Astrocyte of the hippocampus (primary cell): ENCODE data around the gene NBAS.
"Not testable (repeated sequence)": the region's sequence is repeated elsewhere in the genome, so short reads cannot be mapped to it uniquely, and the experiment has no call there.

ENCODE experiments used
- DNase-seq: peaks from one replicate; pipeline ENCODE4 v3.0.0; 2011; ENCODE audit warnings: low read depth, low spot score

Gene NBAS

GRCh38 chr2:15527074-15527739 is 33.9 kb downstream of the NBAS start:
- no peak for DNase-seq

GRCh38 chr2:15521641-15522181 is 39.4 kb downstream of the NBAS start:
- DNase-seq, result no peak

GRCh38 chr2:15520346-15520745 is 40.8 kb downstream of the NBAS start:
- no peak for DNase-seq

- DNase-seq, result not testable (repeated sequence)
Observed at GRCh38 chr2:15518759-15519158, 42.4 kb downstream of the NBAS start.

DNA sequence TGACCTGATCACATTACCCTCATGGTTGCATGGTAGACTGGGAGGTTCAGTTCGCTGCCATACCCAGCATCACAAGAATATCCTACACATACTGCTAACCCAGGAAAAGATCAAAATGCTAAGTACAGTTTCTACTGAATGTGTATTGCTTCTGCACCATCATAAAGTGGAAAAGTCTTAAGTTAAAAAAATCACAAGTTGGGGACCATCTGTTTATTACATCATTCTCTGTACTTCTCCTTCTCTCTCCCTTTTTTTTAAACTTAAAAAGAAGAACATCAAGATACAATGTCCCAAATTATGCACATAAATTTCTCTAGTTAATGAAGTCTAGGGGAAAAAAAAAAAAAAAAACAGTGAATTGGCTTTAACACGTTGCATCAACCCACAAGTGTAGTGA is 43.3 kb downstream of the NBAS start:
- DNase-seq, result no peak

DNA sequence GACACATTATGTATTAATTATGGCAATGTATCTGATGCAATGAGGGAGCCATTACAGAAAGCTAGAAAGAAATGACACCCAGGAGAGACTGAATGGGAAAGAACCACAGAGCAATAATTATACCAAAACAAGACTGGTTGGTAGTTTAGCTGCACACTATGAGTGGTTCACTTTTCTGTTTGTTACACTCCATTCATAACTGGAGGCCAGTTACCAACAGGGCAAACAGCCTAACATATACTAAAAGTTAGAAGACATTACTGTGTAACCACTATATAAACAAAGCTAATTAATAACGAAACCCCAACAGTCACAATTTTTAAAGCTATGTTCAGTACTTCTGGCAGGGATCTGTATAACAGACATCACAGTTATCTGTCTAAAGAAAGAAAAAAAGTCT is 49.4 kb downstream of the NBAS start:
- no peak for DNase-seq

DNA sequence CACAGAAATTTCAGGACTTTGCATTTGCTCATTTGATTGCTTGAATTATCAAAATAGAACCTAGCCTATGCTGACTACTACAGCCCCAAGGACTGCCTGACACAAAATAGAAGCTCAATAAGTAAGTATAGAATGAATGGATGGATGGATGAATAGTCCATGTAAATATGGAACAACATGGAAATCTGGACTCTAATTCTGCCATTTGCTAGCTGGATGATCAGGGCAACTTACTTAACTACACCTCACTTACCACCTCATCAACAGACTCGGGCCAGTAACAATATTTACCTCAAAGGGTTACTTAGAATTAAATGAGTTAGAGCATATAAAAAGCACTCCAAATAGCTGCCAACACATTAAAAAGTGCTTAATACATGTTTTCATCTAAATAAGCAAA is 50.6 kb downstream of the NBAS start:
- DNase-seq, result no peak

DNA sequence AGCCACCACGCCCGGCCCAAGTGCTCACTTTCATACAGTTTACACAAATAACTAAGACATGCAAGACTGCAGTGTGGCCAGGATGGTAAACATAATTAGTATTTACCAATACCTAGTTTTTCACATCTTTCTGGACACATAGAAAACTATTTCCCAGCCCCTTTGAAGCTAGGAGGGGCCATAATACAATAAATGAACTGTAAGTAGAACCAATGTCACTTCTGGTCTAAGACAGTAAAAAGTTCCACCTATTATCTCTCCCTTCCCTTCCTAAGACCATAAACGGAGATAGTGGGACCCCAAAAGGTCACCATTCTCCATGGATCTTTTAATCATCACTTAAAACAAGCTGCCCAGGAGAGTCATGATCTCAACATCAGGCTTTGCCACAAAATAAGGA is 51.0 kb downstream of the NBAS start:
- DNase-seq, result no peak

GRCh38 chr2:15507697-15508096 is 53.4 kb downstream of the NBAS start:
- DNase-seq, result no peak

DNA sequence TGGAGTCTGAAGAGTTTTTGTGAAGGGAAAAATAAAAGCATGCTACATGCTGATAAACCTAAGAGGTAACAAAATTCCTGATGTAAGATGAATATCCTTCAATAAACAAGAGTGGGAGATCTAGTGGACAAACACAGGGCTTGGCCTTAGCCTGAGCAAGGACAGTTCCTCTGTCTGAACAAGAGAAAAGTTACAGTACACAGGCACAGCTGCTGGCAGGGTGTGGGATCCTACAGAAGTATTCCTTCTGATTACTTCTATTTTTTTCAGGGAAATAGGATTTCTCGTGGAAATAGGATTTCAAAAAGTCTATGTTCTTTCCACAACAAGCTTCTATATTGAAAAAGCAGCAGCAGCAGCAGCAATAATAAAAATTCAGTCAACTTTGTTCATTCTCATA is 54.1 kb downstream of the NBAS start:
- DNase-seq, result no peak

DNA sequence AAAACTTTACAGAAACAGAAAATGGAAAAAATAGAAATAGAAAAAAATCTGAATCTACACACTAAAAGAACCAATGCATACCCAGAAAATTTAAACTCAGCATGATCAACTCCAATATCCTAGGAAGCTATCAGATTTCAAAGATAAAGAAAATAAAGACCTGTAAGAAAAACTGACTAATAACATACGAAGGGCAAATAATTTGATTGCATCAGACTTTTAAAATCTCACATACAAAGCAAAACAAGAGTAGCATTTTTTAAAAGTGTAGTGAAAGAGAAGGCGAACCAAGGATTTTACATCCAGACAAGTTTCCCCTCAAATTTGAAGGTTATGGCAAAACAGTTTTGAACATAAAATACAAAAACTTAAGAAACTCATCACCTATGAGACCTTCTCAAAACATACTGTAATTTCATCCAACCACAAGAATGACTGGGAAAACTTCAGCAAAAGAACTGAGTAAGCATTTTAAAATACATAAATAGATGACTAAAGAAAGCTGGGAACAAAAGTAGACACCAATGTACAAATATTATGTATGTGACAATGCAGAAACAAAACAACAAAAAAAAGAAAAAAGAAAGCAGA is 54.8 kb downstream of the NBAS start:
- DNase-seq, result peak; percentile 8

- no peak for DNase-seq
Observed at GRCh38 chr2:15504882-15505663, 56.1 kb downstream of the NBAS start.

GRCh38 chr2:15499251-15499650 is 61.9 kb downstream of the NBAS start:
- DNase-seq, result not testable (repeated sequence)

GRCh38 chr2:15498554-15498953 is 62.6 kb downstream of the NBAS start:
- no peak for DNase-seq

GRCh38 chr2:15494877-15495276 is 66.3 kb downstream of the NBAS start:
- no peak for DNase-seq

DNA sequence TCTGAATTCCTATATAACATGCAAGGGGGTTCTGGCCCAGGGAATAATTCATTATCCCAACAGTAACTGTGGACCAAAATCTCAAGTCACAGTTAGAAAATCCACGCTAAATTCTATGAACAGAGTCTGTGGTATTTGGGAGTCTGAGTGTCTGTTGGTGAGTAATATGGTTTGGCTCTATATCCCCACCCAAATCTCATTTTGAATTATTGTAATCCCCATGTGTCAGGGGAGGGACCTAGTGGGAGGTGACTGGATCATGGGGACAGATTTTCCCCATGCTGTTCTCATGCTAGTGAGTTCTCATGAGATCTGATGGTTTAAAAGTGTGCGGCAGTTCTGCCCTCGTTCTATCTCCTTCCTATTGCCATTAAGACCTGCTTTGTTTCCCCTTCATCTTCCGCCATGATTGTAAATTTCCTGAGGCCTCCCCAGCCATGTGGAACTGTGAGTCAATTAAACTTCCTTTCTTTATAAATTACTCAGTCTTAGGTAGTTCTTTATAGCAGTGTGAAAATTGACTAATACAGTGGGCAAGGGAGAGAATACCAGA is 68.3 kb downstream of the NBAS start:
- DNase-seq, result no peak

DNA sequence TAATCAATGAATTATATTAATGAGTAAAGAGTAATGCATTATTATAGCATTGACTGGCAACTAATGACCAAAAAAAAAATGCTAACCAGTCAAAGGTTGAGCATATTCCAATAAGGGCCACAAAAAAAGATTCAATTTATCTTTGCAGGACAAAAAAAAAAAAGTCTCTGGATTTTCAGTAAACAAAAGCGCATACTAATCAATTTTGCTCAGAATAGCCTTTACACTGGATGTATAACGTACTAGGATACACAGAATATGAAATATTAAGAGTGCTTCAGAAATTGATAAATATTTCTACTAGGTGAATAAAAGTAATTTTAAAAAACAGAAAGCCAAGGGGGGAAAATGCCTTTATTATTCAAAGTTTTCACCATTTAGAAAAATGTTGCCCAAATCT is 74.4 kb downstream of the NBAS start:
- no peak for DNase-seq

DNA sequence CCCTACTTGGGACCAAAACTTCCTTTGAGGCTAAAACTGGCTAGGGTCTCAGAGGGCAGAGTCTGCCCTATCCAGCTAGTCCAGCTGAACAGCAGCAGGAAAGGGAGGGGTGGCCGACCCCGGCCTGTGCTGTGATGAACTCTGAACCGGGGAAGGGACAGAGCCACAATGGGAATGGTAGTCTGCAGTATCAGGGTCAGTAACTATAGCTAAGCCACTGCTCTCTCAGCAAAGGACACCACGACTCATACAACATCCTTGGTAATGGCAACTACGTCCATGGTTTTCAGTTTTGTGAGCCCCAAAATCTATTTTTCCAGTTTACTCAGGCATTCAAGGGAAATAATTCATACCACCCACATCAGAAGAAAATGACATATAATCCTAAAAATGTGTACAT is 75.2 kb downstream of the NBAS start:
- no peak for DNase-seq

- no peak for DNase-seq
Observed at GRCh38 chr2:15481000-15481399, 80.1 kb downstream of the NBAS start.

DNA sequence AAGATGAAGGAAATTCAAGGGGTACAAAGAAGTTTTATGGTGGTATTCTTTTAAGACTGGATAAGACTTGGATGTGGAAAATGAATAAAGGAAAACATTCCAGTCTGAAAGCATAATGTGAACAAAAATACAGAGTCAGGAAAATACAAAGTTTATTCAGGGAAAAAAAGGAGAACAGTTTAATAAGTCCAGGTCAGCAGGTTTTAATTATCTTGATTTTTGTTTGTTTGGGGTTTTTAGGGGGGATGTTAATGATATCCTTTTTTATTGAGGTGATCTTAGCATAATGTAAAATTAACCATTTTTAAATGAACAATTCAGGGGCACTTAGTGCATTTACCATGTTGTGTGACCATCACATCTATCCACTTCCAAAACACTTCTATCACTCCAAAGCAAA is 80.6 kb downstream of the NBAS start:
- DNase-seq, result no peak

DNA sequence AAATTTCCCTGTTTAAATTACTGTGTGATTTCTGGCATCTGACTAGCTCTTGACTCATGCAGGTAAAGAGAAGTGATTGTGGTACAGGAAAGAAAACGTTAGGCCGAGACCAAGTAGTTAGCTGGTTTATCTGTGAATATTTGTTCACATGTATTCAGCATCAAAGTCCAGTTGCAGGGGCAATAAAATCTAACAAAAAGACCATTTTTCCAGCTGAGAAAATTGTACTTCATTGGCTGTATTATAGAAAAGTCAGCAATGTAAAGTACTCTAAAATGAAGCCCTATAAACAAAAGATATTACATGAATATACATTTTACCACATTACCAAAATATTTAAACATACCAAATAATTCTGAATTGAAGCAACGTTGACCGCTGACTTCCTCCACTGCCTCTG is 88.3 kb downstream of the NBAS start:
- no peak for DNase-seq

DNA sequence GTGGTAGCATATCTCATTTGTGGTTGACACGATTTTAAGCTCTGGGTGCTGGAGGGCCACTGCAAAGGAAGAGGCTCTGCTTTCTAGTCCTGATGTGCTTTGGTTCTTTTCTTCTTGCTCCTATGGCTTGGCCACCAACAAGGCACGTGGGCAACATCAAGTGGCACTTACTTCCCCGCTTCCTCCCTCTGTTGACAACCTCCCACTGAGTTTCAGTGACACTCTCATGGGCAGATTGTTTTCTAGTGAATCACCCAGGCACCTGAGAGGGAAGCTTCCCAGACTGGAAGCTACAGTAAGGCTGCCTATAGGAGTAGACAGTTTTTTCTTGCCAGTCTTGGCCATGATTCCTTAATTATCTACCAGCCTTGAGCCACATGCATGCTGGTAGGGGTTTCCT is 89.0 kb downstream of the NBAS start:
- peak; percentile 4 for DNase-seq
